HUES48 (cell line): ENCODE data around the gene EEF1AKMT4.

Experiments used
- H3K27ac ChIP-seq: one replicate; pipeline ENCODE4 v1.7.0; 2013; ENCODE audit warnings: low read depth, low read length, inconsistent platforms
- H3K27me3 ChIP-seq: 2 replicates; pipeline ENCODE4 v1.6.1; 2013; ENCODE audit warnings: mild to moderate bottlenecking, low read length; ENCODE audit not compliant: control insufficient read depth, insufficient read depth
- H3K36me3 ChIP-seq: 2 replicates; pipeline ENCODE4 v1.6.1; 2013; ENCODE audit warnings: low read length; ENCODE audit not compliant: control insufficient read depth, insufficient read depth
- H3K4me1 ChIP-seq: 2 replicates; pipeline ENCODE4 v1.6.1; 2013; ENCODE audit warnings: mild to moderate bottlenecking, low read length; ENCODE audit not compliant: control insufficient read depth, insufficient read depth
- H3K4me3 ChIP-seq: 2 replicates; pipeline ENCODE4 v1.5.1; 2013; ENCODE audit warnings: mild to moderate bottlenecking, low read depth, low read length
- H3K9ac ChIP-seq: 2 replicates; pipeline ENCODE4 v1.6.1; 2013; ENCODE audit warnings: mild to moderate bottlenecking, low read depth, low read length, moderate library complexity
- H3K9me3 ChIP-seq: 2 replicates; pipeline ENCODE4 v1.6.1; 2013; ENCODE audit warnings: low read length; ENCODE audit not compliant: control insufficient read depth, insufficient read depth

EEF1AKMT4 gene

DNA sequence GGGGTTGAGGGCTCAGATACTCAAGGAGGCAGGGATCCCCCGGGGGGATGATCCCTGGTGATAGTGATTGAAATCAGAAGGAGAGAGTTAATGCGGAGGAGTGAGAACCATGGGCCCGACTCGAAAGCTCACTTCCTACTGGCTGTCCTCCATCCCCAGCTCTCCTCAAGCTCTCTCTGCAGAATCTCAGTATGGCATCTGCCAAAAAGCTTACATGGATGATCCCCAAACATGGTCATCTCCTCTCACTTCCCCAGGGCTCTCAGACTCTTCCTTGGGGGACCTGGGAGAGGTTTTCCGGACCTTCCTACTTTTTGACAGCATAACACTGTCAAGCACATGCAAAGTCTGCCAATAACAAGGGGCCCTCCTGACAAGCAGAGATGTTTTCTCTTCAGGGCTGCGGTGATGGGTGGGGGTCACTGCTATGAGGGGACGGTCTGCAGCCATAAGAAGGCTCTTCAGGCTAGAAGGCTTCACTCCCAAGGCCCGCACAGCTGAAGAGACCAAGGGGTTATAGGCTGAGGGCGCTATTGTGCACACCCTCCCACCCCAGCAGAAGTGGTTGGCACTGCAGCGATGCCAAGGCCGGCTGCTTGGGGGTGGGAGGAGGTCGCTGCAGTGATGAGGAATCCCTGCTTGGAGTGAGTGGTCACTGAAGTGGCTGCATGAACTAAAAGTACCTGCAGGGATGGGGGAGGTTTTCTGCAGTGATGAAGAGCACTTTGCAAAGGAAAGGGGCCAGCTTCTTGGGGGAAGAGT lies 20.9 kb upstream of the EEF1AKMT4 start:
- H3K9me3 ChIP-seq: no peaks in the 10 kb centered on the region
- no peak overlapping the region for H3K27ac ChIP-seq
- H3K4me1 ChIP-seq: no peaks in the 10 kb centered on the region; the same call in 1 of the 2 replicates
- peak overlapping the region; percentile 68; the same call in 1 of the 2 replicates for H3K4me3 ChIP-seq
- no peak overlapping the region for H3K9ac ChIP-seq
- peaks cover 61% of the 10 kb centered on the region for H3K27me3 ChIP-seq
- H3K36me3 ChIP-seq: no peaks in the 10 kb centered on the region

DNA sequence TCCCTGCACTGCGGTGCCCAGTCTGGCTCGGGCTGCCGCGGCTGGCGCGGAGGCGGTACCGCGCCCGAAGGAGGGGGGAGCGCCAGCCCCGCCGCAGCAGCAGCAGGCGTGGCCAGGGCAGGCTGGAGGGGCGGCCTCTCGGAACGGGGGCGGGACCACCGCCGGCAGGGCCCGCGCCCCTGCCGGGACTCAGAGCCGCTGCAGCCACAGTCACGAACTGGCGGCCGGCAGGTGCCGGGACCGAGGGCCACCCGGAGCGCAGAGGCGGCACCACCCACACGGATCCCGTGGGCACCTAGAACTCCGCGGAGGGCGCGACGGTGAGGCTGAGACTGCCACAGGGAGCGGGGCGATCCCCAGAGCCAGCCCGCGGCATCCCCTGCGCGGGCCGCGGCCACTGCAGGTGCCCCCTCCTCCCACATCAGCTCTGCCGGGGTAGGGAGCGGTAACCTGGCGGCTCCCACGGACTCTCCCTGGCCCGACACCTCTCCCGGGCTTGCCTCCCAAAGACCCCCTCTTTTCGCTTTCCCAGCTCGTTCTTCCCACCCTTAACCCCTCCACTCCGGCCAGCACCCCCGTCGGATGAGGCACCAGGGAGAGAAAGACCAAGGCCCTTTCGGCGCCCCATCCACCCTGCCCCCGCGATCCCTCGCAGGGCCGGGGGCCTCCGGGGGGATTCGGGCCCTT lies 19.9 kb upstream of the EEF1AKMT4 start, which contains the start of gene VWA5B2:
TSS of gene VWA5B2 (plus strand) at position 192 of the 687 bp plus-strand sequence. CDS start 944 bp downstream, outside the sequence.
- Histone ChIP-seq H3K27me3 (peaks cover 64% of the 10 kb centered on the region), H3K9ac (no peak within 1 kb of the TSS), H3K27ac (no peak within 1 kb of the TSS), H3K9me3 (no peaks in the 10 kb centered on the region), H3K36me3 (no peaks in the 10 kb centered on the region), H3K4me1 (no peaks in the 10 kb centered on the region; the same call in 1 of the 2 replicates), H3K4me3 (peak within 1 kb of the TSS; percentile 68)

DNA sequence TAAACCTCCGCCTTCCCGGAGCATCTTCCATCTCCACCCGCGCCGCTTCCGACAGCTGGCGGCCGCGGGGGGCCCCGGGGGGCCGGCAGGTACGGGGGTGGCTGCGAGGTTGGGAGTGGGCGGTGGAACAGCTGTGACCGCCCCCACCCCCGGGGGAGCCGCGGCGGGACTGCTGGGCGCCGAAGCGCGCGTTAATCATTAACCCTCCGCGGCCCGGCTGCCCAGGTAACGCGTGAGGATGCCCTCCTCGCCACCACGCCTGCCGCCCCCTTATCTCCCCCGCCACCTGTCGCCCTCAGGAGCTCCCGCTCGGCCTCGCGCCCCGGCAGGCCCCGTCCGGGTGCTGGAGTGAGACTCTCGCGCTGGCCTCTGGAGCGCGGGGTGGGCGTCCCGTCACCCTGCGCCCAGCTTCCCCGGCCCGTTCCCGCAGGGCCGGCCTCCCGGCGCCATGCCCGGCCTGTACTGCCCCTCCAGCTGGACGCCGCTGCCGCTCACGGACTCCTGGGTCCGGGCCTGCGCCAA lies 19.3 kb upstream of the EEF1AKMT4 start:
- no peak overlapping the region for H3K27ac ChIP-seq
- peaks cover 64% of the 10 kb centered on the region for H3K27me3 ChIP-seq
- no peak overlapping the region for H3K9ac ChIP-seq
- H3K36me3 ChIP-seq: no peaks in the 10 kb centered on the region
- no peaks in the 10 kb centered on the region; the same call in 1 of the 2 replicates for H3K4me1 ChIP-seq
- peak overlapping the region; percentile 68 for H3K4me3 ChIP-seq
- H3K9me3 ChIP-seq: no peaks in the 10 kb centered on the region

DNA sequence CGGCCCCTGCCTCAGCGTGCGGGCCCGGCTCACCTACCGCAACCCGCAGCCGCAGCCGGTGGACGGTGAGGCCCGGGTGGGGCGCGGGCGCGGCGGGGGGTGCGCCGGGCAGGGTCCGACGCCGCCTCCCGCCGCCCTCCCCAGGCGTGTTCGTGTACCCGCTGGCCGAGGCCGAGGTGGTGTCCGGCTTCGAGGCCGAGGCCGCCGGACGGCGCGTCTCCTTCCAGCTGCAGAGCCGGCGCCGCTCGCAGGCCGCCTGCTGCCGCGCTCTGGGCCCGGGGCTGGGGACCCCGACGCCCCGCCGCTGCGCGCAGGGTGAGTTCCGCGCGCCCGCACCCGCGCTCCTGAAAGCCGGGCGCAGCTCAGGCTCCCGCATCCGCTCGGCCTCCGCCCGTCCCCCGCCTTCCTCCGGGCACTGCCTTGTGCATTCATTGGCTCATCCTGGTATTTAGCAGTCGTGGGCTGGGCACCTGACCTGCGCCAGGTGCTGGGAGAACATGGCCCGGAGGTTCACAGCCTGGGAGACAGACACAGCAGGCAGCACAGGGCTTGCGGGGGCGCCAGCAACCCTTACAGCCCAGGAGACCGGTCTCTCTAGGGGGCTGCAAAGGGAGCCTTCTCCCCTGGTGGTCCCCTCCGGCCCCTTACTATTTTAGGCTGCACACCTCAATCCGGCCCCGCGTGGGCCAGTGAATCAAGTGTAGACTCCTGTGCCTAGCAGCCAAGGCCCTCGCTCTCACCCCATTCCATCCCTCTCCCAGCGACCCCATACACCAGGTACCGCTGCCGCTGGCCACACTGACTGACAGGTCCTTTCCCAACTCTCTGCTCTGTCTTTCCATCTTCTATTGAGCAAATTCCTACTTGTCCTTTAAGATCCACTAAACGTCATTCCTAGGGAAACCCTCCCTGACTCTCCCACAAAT lies 18.6 kb upstream of the EEF1AKMT4 start:
- Histone ChIP-seq H3K36me3 (no peaks in the 10 kb centered on the region), H3K4me3 (peak overlapping the region; percentile 68; the same call in 1 of the 2 replicates), H3K9me3 (no peaks in the 10 kb centered on the region), H3K4me1 (no peaks in the 10 kb centered on the region; the same call in 1 of the 2 replicates), H3K9ac (no peak overlapping the region), H3K27me3 (peaks cover 64% of the 10 kb centered on the region), H3K27ac (no peak overlapping the region)

DNA sequence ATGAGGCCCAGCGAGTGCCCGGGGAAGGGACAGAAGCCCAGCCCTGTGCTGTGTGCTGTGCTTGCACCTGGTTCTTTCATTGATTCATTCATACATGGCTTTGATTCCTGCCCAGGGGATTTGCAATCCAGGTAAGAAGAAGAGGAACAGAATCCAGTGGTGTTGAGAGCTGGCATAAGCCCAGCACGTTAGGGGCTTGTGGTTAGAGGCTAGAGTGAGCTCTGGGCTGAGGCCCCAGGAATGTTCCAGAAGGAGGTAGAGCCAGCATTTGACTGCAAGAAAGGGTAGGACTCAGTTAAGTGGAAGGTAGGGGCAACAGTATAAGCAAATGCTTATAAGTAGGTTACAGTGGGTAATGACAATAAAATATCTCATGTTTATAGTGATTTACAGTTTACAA lies 17.8 kb upstream of the EEF1AKMT4 start:
- H3K4me3 ChIP-seq: no peak overlapping the region
- peaks cover 64% of the 10 kb centered on the region for H3K27me3 ChIP-seq
- H3K9ac ChIP-seq: no peak overlapping the region
- no peak overlapping the region for H3K27ac ChIP-seq
- H3K36me3 ChIP-seq: no peaks in the 10 kb centered on the region
- no peaks in the 10 kb centered on the region for H3K9me3 ChIP-seq
- no peaks in the 10 kb centered on the region; the same call in 1 of the 2 replicates for H3K4me1 ChIP-seq

DNA sequence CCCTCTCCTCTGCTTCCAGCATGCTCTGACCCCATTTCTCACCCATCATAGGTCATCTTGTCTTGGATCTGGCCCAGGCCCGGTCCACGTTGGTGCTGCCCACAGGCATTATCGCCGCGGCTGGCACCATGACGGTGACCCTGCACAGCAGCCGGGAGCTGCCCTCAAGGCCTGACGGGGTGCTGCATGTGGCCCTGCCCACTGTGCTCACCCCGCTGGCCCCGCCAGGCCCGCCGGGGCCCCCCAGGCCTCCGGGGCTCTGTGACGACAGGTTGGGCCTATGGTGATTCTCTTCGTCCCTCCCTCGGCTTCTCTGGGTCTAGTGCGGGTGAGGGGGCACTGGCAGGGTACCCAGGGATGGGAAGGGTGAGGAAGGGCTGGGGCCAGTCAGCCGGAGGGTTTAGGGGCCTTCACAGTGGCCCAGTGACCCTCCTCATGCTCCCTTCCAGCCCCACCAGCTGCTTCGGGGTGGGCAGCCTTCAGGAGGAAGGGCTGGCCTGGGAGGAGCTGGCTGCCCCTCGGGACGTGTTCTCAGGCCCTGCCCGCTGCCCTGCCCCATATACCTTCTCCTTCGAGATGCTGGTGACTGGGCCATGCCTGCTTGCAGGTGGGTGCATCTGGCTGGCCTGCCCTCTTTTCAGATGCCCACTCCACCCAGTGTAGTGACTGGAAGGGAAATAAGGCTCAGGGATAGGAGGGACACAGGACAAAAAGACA lies 16.2 kb upstream of the EEF1AKMT4 start:
- H3K4me1 ChIP-seq: no peaks in the 10 kb centered on the region; the same call in 1 of the 2 replicates
- no peak overlapping the region for H3K27ac ChIP-seq

DNA sequence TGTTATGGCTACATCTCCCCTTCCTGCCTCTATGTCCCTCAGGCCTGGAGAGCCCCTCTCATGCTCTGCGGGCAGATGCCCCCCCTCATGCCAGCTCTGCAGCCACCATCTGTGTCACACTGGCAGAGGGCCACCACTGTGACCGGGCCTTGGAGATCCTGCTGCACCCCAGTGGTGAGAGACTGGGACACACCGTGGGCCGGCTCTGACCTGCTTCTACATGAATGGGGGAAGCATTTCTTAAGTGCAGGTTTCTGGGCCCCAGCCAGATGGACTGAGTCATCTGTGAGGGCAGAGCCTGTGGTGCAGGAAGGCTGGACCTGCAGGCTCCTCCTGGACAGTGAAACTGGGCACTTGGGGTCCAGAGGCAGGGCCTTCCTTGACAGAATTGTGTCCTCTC lies 15.2 kb upstream of the EEF1AKMT4 start:
- Histone ChIP-seq H3K9me3 (no peaks in the 10 kb centered on the region), H3K27ac (no peak overlapping the region), H3K9ac (no peak overlapping the region), H3K4me3 (no peak overlapping the region), H3K27me3 (peaks cover 46% of the 10 kb centered on the region), H3K4me1 (no peaks in the 10 kb centered on the region; the same call in 1 of the 2 replicates), H3K36me3 (no peaks in the 10 kb centered on the region)

More for the DNA sequence above, 16.2 kb upstream of the EEF1AKMT4 start:
- Histone ChIP-seq H3K27me3 (peaks cover 56% of the 10 kb centered on the region), H3K9me3 (no peaks in the 10 kb centered on the region), H3K9ac (no peak overlapping the region), H3K36me3 (no peaks in the 10 kb centered on the region), H3K4me3 (no peak overlapping the region)

DNA sequence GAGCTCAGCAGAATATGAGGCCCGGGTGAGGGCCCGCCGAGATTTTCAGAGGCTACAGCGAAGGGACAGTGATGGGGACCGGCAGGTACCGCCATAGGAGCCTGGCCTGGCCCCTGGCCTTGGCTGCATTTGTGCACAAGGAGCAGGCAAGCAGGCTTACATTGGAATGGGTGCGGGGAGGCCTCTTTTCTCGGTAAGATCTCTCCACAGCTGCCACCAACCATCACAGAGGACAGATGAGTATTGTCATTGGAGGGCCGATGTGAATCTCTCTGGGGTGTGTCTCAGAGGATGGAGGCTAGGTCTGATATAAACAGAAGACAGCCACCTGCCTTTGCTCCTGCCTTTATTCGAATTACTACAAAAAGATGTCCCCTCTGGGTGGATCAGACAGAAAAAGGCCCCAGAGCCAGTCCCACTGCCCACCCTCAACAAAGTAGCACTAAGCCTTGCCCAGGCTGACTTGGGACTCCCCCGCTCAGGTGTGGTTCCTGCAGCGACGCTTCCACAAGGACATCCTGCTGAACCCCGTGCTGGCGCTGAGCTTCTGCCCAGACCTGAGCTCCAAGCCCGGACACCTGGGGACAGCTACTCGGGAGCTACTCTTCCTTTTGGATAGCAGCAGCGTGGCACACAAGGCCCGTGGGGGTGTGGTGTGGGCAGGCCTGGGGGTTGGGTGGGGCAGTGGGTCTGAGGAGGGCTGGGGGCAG lies 14.6 kb upstream of the EEF1AKMT4 start:
- Histone ChIP-seq H3K9me3 (no peaks in the 10 kb centered on the region), H3K27ac (no peak overlapping the region), H3K9ac (no peak overlapping the region), H3K4me1 (no peaks in the 10 kb centered on the region; the same call in 1 of the 2 replicates), H3K36me3 (no peaks in the 10 kb centered on the region), H3K27me3 (peaks cover 40% of the 10 kb centered on the region), H3K4me3 (no peak overlapping the region)

DNA sequence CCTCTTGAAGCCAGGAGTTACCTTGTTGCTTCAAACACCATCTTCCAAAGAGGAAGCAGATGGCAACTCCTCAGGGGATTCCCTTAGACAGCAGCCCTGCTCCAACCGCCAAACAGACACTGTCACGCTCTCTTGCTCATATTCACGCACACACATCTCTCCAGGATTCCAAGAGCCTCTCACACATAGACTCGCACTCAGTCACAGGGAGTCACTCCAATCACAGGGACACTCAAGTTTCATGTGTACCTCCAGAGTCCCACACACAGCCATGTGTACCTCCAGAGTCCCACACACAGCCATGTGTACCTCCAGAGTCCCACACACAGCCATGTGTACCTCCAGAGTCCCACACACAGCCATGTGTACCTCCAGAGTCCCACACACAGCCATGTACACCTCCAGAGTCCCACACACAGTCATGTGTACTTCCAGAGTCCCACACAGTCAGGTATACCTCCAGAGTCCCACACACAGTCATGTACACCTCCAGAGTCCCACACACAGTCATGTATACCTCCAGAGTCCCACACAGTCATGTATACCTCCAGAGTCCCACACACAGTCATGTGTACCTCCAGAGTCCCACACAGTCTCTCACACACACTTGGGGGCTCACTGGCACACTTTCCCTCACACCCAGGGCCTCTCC lies 14.0 kb upstream of the EEF1AKMT4 start:
- Histone ChIP-seq H3K27ac (no peak overlapping the region), H3K9ac (no peak overlapping the region), H3K4me3 (no peak overlapping the region)

More for the DNA sequence above, 14.0 kb upstream of the EEF1AKMT4 start:
- Histone ChIP-seq H3K4me1 (no peaks in the 10 kb centered on the region), H3K9me3 (no peaks in the 10 kb centered on the region), H3K36me3 (no peaks in the 10 kb centered on the region), H3K27me3 (peaks cover 34% of the 10 kb centered on the region)
